Thymus (tissue), 2 donors: Measurements from ENCODE around the gene CALM3. TPM values are rescaled to one million over a fixed set of nuclear protein-coding genes. Genes with fewer than 3 reads are reported as not detected.

Experiments used
- polyA plus RNA-seq: library from polyadenylated mRNA; stranded (reverse); fragments of 200-250 nt; gene quantifications from one replicate; pipeline ENCODE4 v1.2.3, GENCODE V29; 2013
- total RNA-seq: library from RNA; stranded (reverse); fragments of 120-200 nt; gene quantifications from one replicate; pipeline ENCODE4 v1.2.4, GENCODE V29; 2013
- donor health status: healthy.

CALM3 gene
- total and polyA plus RNA-seq, 2 donors, result 116 to 167 TPM

Other genes starting within 250 kb of the CALM3 start
- gene CCDC8, start 187.8 kb upstream of the CALM3 start, total RNA-seq, result 10.3 TPM
- 8.6 TPM for gene CCDC8, start 187.8 kb upstream of the CALM3 start, polyA plus RNA-seq
- gene PNMA8C, start 172.4 kb upstream of the CALM3 start, total RNA-seq, result 0.05 TPM
- 0.07 TPM for gene PNMA8C, start 172.4 kb upstream of the CALM3 start, polyA plus RNA-seq
- gene PNMA8A, start 129.8 kb upstream of the CALM3 start, total RNA-seq, result 45.4 TPM
- 9.7 TPM for gene PNMA8A, start 129.8 kb upstream of the CALM3 start, polyA plus RNA-seq
- 4.7 TPM for gene PNMA8B, start 105.5 kb upstream of the CALM3 start, total RNA-seq
- 4.4 TPM for gene PNMA8B, start 105.5 kb upstream of the CALM3 start, polyA plus RNA-seq
- gene PTGIR, start 23.8 kb downstream of the CALM3 start, total RNA-seq, result 3.4 TPM
- 7.8 TPM for gene PTGIR, start 23.8 kb downstream of the CALM3 start, polyA plus RNA-seq
- gene GNG8, start 34.9 kb downstream of the CALM3 start, total RNA-seq, result 3.8 TPM
- gene GNG8, start 34.9 kb downstream of the CALM3 start, polyA plus RNA-seq, result not detected
- 1.2 TPM for gene DACT3, start 59.9 kb downstream of the CALM3 start, total RNA-seq
- gene DACT3, start 59.9 kb downstream of the CALM3 start, polyA plus RNA-seq, result 3.4 TPM
- gene PRKD2, start 115.8 kb downstream of the CALM3 start, total RNA-seq, result 20.0 TPM
- 109 TPM for gene PRKD2, start 115.8 kb downstream of the CALM3 start, polyA plus RNA-seq
- 6.2 TPM for gene FKRP, start 144.7 kb downstream of the CALM3 start, total RNA-seq
- gene FKRP, start 144.7 kb downstream of the CALM3 start, polyA plus RNA-seq, result 13.5 TPM
- gene STRN4, start 145.1 kb downstream of the CALM3 start, total RNA-seq, result 31.9 TPM
- 38.7 TPM for gene STRN4, start 145.1 kb downstream of the CALM3 start, polyA plus RNA-seq
- 22.5 TPM for gene SLC1A5, start 187.3 kb downstream of the CALM3 start, total RNA-seq
- 32.2 TPM for gene SLC1A5, start 187.3 kb downstream of the CALM3 start, polyA plus RNA-seq
- 106 TPM for gene AP2S1, start 249.5 kb downstream of the CALM3 start, total RNA-seq
- 88.0 TPM for gene AP2S1, start 249.5 kb downstream of the CALM3 start, polyA plus RNA-seq